ENCODE measurements around the gene DOCK1. TPM values are rescaled to one million over a fixed set of nuclear protein-coding genes. Genes with fewer than 3 reads are reported as not detected.

DOCK1 gene
- total RNA-seq, 1 donor from 2014 or later: 78.8 TPM

DNA sequence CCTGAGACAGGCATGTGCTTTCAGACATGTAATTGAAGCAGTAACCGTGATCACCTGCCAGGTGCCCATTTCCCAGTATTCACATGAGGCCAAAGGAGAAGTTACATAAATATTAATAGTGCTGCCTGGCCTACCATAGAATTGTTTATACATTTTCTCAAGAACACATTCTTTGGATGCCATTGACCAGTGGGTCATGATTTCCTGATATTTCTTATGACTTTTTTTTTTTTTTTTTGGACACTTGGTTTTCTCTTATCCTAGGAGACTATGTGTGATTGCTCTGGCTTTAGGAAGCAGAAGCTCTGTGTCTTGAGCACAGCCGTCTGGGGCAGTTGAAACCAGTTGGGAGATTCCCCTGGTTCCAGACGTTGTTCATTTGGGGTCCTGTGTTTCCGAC lies 500.0 kb downstream of the DOCK1 start:
- no peak for DNase-seq

DNA sequence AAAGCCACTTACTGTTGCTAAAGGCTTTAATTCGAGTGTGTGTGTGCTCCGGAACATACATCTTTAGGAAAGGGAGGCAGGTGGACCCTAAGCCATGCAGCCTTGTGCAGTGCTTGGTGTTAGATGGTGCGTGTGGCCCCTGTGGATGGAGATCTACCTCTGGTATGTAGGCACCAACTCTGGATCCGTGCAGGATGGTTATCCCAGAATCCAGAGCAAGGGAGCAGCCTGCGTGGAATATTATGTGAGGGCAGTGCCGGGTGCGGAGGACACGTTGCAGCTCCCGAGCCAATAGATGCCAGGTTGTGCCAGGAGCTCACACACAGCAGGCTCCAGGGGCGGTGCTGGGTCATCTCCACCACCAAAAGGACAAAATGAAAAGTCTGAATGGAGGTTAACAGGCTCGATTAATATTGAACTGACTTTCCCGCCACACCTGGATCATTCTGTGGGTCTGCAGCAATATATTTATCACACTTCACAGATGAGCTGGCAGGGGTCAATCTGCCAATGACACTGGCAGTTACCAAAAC lies 500.9 kb downstream of the DOCK1 start:
- DNase-seq: no peak

DNA sequence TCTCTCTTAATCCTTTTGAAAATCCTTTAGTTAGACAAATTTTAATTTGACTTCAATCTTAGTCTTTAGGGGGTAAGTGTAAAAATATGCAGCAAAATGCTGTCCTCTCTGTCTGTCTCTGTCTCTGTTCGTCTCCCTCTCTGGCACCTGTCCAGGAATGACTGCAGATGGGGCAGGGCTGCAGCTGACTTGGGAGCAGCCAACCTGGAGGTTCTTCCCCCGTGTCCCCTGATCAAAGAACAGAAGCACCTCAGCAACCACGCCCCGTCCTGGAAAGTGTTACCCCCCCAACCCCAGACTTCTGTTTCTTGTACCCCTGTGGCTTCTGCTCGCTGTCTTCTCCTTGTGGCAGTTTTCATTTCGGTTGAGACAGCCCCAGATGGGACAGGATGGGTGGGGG lies 502.3 kb downstream of the DOCK1 start:
- no peak for DNase-seq

DNA sequence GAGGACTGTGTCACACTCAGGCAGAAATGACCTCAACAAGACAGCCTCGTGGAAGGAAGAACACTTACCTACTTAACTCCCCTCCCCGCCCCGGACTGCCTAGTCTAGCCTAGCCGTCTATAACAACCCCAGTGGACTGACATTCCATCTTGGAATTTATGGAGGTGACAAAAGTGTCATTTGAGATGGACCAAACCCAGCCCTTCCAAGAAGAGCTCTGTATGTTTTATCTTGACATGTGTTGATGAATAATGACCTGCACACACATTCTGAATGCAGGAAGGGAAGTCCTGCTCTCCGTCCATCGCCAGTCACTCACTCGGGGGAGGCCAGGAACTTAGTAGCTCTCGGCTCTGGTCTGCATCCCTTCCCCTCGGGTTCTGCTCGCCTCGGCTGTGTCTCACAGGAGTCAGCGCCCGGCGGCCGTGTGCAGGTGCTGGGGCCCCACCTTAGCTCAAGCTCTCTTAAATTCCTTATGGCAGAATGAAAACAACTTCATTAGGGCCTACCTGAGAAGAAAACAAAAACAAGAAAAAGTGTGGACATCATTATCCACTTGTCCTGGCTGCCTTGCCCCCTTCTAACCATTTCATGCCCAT lies 503.0 kb downstream of the DOCK1 start:
- DNase-seq: no peak

DNA sequence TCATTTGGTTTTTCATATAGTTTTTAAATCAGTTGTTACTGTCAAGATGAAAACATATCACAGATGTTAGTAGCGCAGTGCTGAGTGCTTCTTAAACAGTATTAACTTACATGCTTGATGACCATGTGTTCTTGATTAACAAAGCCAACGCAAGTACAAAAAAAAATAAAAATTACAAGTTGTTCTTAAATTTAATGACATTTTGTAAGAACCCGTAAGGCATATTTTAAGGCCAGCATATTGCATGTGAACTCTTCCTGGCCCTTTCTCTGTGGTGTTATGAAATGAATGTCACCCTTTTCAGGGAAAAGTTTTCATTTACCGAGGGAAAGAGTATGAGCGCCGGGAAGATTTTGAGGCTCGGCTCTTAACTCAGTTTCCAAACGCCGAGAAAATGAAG lies 503.5 kb downstream of the DOCK1 start:
- DNase-seq: peak; percentile 40

DNA sequence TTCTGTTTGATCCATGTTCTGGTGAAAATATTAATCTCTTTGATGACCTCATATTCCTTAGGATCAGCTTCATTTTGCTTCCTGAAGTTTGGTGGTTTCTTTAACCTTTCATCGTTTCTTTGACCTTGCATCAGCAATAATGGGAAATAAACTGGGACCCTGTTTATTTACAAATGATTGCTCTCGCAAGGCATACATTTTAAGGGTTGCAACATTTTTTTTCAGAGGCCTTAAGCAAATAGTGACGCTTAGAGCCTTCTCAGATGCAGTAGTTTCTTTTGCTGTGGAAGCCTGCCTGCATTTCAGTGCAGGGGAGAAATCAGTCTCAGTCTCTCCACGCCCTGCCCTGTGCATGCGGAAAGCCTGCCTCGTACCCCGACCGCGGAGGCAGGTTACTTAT lies 504.8 kb downstream of the DOCK1 start:
- DNase-seq: no peak

DNA sequence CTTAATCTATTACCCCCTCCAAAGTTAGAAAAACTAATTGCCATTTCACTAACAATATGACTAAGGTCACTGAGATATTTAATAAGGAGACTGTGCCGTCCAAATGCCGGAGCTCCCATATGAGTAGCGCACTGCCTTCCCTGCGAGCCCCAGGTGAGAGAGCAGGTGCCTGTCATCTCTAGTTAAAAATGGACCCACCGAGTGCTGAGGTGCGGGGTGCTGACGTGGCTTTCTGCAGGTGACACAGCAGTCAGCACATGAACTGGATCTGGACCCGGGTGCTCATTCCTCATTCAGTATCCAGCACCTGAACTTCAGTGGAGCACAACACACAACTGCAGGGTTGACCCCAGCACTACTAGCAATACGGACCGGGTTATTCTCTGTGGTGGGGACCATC lies 505.8 kb downstream of the DOCK1 start:
- no peak for DNase-seq

DNA sequence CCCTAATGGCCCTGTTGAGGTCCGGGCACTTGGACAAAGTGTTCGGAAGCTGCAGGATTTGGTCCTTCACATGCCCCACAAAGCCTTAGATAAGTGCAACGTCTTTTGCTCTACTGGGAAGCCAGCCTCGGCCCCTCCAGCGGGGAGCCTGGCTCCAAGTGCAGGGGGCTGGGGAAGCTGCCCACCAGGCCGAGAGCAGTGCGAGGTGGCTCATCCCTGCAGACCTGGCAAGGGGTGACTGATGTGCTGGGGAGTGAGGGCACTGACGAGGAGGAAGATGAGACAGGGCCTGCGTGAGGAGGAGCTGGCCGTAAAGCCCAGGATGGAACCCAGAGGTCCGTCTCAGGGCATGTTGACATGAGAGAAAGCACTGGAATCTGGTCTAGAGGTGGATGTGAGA lies 508.1 kb downstream of the DOCK1 start:
- no peak for DNase-seq

DNA sequence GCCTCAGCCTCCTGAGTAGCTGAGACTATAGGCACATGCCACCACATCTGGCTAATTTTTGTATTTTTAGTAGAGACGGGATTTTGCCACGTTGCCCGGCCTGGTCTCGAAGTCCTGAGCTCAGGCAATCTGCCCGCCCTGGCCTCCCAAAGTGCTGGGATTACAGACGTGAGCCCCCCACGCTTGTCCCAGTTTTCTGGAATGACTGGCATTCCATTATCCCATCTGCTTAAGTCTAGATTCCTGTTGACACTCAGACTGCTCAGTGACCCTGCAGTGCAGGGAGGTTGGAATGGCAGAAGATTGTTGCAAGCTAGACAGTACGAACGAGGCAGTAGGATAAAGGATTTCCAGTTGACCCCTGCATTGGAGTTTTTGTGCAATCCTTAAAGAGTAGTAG lies 508.8 kb downstream of the DOCK1 start:
- DNase-seq: no peak

DNA sequence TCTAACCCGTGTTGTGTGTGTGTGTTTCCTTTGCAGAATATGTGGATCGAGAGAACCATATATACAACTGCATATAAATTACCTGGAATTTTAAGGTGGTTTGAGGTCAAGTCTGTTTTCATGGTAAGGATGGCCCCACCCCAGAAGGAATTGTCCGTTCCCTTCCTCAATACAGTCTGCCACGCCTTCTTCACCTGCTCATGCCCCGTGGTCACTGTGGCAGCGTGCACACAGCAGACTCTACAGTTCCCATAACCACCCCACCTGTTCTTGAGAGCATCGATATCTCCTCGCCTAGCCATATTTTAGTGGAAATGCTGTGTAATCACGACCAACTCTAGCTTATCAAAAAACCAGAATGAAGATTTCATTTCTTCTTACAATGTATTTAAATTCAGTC lies 509.9 kb downstream of the DOCK1 start:
- no peak for DNase-seq

DNA sequence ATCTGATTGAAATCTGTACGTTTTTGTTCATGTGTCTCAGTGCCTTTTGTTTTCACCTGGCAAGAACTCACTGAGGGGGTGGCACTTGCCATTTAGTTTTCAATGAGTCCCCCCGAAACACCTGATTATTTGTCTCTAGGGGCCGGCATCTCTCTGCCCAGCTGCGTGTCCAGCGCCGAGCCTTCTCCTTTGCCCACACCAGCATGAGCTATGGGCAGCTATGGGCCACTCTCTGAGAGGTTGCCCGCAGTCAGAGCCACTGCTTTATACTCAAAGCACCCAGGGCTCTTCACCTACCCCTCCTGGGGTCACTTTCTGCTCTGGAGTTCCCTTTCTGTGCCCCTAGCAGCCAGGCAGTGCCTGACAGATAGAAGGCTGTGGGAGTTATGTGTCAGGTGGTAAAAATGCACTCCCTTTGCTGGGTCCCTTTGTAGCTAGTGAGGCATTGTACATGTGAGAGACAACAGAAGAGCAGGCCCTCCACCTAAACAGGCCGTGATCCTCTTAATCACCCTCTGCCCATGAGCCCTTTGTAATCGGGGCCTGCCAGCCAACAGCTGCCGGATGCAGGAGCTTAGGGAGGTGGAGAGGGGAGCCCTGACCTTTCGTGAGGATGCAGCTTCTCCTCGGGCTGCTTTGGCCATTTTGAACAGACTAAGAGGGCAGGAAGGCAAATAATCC lies 510.8 kb downstream of the DOCK1 start:
- no peak for DNase-seq

DNA sequence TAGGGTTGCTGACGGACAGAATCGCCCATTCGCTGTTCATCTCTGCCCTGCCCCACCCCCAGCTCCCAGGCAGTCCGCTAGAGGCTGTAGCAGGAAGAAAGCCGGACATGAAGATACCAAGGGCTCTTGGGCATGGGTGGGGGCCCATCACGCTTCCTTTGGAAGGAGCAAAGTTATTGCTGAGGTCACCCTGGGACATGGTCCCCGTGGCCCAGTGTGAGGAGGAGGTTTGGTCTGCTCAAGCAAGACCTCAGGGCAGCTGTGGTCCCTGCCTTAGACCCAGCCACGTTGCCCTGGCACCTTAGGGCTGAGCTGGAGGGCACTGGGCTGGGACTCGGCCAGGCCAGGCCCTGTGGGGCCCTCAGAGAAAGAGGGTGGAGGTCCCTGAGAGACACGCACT lies 511.8 kb downstream of the DOCK1 start:
- no peak for DNase-seq

DNA sequence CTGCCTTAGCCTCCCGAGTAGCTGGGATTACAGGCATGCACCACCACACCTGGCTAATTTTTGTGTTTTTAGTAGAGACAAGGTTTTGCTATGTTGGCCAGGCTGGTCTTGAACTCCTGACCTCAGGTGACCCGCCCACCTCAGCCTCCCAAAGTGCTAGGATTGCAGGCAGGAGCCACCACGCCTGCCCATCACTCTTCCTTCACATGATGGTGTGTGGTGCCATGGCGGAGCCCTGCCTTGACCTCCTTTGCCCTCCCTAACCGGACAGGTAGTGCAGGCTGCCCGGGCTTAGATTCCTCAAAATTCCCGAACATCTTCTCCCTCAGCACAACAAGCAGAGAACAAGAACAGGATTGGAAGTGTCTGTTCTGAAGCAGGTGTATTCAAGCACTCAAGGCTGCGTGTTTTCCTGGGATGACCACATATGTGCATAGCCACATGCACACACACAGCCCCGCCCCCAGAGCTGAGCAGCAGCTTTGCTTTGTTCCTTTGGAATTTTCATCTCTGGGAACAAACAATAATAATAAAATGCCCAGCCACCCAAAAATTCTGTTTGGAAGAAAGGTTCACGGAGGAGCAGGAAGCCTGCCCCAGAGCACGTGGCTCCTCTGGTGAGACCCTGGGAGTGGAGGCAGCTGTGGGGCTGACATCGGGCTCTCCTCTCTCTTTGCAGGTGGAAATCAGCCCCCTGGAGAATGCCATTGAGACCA lies 512.6 kb downstream of the DOCK1 start:
- DNase-seq: no peak

DNA sequence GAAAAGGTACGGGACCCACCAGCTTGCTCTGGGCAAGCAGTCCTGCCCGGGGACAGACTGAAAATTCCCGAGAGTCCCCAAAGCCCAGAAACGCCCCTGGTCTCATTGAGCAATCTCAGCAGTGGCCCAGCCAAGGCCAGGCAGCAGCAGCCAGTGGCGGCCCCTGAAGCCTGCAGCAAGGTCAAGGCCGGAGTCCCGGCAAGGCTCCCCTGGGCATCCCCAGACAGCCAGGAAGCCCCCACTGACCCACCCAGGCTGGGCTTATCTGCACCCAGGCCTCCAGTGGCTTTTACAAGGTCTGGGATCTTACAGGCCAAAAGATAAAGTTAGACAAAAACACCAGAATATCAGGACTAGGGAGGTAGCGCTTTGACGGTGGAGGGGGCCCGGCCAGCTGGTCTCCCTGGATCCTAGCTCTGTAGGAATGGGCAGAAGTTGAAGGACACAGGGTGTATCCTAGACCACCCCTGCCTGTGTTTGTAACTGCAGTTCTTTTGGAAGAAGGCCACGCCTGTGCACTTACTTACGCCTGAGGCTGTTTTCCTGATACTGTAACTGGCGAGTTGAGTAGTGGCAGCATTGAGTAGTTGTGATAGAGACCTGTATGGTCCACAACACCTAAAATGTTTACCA lies 513.4 kb downstream of the DOCK1 start:
- DNase-seq: no peak

DNA sequence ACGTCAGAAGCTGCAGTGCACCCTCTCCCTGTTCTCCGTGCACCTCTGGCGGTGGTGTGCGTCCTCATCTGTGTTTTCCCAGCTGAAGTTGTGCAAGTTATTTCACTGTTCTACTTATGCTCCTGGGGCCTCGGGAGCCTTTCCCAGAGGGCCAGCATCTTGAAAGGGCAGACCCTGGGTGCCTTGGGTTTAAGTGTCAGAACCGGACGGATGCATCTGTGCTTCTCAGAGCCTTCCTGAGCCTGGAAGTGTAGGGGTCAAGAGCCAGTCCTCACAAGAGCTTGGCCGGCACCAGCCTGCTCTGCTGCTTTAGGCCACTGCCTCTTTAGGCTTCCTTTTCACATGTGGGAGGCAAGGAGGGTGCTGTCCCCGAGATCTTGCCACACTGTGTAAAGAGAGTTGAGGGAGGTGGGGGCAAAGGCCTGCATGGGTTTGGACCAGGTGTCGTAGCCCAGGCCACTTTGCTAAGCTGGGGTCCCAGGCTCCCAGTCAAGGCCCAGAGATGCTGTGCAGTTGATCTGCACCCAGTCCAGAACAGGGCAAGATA lies 515.0 kb downstream of the DOCK1 start:
- no peak for DNase-seq

DNA sequence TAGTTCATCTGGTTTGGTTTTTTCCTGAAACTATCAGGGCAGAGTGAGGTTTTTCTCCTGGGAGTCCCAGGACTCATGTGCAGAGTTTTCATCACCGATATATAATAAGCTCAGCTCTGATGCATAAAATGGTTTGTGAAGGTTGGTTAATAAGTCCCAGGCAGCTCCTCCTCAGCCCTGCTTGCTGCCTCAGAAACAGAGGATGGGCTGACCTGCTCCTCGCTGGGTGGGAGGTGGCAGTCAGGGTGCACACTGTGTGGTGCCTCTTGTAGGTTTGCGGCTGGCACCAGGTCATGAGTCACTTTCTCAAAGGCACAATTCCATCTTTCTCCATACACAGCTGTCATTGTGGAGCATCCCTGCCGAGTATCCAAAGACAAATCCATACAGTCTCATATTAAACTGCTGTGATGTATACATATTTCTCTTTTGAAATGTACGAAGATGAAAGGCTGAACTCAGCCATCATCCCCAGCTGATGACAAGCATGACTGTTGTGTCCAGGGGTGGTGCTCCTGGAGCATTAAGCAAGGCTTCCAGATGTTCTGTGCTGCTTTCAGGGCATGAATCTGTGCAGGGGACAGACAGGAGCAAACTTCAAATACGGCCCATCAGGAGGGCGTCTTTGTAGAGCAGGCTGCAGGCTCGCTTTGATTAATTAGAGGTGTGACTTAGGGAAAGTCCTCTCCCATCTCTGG lies 518.1 kb downstream of the DOCK1 start:
- DNase-seq: no peak

DNA sequence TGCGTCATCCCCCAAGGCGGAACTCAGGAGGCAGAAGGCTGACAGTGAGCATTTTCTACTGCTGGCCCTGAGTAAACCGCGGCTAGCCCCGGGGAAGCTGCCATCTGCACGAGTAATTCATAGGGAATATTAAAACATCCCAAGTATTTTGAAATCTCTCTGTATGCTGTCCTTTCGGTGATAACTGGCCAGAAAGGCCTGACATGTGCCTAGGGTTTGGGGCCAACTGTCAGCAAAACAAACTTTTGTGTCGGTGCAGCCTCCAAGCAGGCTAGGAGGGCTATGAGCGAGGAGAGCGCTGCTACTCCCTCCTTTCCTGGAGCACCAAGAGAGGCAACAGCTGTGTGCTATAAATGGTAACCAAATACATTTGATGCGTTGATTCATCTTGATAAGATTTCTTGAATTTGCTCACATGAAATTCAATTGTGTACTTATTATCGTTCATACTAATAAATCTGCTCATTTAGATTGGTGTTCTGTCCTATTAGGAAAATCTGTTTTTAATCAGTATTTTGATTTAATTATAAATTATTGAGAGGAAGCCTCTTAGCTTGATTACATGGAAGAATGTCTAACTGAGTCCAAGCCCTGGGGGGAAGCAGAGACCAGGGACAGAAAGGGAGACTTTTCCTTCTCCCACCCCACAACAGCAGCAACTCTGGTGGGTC lies 519.5 kb downstream of the DOCK1 start:
- DNase-seq: peak; percentile 58

DNA sequence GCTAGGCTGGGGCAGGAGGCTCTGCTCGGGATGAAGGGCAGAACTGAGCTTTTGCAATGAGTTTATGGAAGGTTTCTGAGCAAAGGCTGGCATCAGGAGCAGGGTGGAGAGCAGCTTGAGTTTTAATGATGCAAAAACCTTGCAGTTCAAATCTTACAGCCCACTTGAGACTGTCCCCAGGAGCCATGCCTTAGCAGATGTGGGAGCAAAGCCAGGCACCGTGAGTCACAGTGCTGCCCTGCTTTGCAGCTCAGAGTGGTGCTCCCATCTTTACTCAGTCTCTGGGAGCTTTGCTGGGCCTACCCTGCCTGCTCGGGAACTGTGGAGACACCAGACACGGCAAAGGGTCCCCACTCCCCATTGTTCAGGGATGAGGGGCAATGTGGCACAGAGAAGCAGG lies 521.5 kb downstream of the DOCK1 start:
- DNase-seq: no peak

DNA sequence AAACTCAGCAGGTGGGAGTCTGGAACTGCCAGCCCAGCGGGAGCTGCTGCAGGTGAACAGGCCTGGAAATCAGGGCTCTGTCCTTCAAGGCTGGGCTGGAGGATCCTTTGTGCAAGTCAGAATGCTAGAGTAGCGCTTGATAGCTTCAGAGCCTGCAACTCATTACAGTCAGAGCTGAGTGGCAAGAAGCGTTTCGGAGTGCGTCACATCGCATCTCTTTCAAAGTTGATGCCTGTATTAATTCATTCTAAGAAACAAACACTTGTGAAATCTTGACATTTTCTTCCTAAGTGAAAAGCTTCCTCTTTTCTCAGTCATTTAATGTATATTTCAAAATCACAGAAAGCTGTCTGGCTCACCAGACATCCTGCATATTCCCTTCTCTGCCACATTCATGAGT lies 522.7 kb downstream of the DOCK1 start:
- no peak for DNase-seq

DNA sequence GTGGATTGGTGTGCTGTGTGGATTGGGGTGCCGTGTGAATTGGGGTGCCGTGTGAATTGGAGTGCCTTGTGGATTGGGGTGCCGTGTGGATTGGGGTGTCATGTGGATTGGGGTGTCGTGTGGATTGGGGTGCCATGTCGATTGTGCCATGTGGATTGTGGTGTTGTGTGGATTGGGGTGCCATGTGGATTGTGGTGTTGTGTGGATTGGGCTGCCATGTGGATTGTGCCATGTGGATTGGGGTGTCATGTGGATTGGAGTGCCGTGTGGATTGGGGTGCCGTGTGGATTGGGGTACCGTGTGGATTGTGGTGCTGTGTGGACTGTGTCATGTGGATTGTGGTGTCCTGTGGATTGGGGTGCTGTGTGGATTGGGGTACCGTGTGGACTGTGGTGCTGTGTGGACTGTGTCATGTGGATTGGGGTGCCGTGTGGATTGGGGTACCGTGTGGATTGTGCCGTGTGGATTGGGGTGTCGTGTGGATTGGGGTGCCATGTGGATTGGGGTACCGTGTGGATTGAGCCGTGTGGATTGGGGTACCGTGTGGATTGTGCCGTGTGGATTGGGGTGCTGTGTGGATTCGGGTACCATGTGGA lies 523.3 kb downstream of the DOCK1 start:
- no peak for DNase-seq

Data from tongue (tissue), 2 donors.